NT2/D1 (cell line): ENCODE data around the gene RHCG.
A peak's percentile ranks its signal among the peaks of the same experiment; 100 is the strongest.

Experiments used
- DNase-seq: peaks from one replicate; pipeline ENCODE4 v3.0.0-alpha.2; 2011; ENCODE audit warnings: low read depth, low spot score
- H3K27me3 ChIP-seq: 2 replicates; pipeline ENCODE4 v1.6.0; 2011; ENCODE audit warnings: mild to moderate bottlenecking; ENCODE audit not compliant: insufficient read length, insufficient read depth
- H3K36me3 ChIP-seq: 2 replicates; pipeline ENCODE4 v1.6.1; 2011; ENCODE audit warnings: mild to moderate bottlenecking, low read length, mixed read lengths; ENCODE audit not compliant: insufficient read depth, insufficient read length
- H3K4me1 ChIP-seq: 2 replicates; pipeline ENCODE4 v1.5.1; 2011; ENCODE audit not compliant: insufficient read depth, insufficient read length
- H3K4me3 ChIP-seq: 2 replicates; pipeline ENCODE4 v1.5.1; 2011; ENCODE audit warnings: low read depth; ENCODE audit not compliant: insufficient read length
- H3K9ac ChIP-seq: 2 replicates; pipeline ENCODE4 v1.6.0; 2011; ENCODE audit warnings: low read depth; ENCODE audit not compliant: insufficient read length
- H3K9me3 ChIP-seq: 2 replicates; pipeline ENCODE4 v1.5.1; 2011; ENCODE audit warnings: mild to moderate bottlenecking, low read length; ENCODE audit not compliant: insufficient read depth
- SUZ12 ChIP-seq: IDR thresholded peaks from 2 replicates; pipeline ENCODE4 v1.6.1; 2011; ENCODE audit not compliant: insufficient read length, insufficient read depth; ENCODE audit errors: extremely low read depth
- YY1 ChIP-seq: IDR thresholded peaks from 2 replicates; pipeline ENCODE4 v1.6.1; 2011; ENCODE audit not compliant: insufficient read length, insufficient read depth
- ZNF274 ChIP-seq: IDR thresholded peaks from 2 replicates; pipeline ENCODE4 v1.6.1; 2011; ENCODE audit warnings: mild to moderate bottlenecking, low read depth, low read length

RHCG gene

GRCh38 chr15:89429986-89430385 is 66.4 kb downstream of the RHCG start:
- no peaks in the 10 kb centered on the region for H3K36me3 ChIP-seq
- TF ChIP-seq ZNF274 (no peak), SUZ12 (no peak), YY1 (no peak)
- no peak for DNase-seq
- no peak overlapping the region for H3K9ac ChIP-seq
- H3K4me1 ChIP-seq = no peaks in the 10 kb centered on the region
- H3K9me3 ChIP-seq = no peaks in the 10 kb centered on the region
- H3K4me3 ChIP-seq = peak overlapping the region; percentile 46
- peaks cover 75% of the 10 kb centered on the region for H3K27me3 ChIP-seq

DNA sequence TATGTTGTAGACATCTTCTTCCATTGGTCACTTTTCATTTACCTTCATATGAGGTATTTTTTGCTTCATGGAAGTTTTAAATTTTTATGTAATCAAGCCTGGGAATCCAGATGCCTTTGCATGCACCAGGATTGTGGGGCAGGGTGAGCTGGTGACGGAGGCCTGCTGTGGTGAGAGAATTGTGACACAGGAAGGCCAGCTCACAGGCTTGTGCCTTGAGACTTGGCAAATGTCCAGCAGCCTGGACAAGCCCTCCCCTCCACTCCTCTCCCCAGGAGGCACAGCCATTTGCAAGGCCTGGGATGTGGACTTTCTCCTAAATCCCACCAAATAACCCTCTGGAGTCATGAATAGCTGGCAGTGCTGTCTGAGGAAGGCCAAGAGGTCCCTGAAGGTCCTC is 67.4 kb downstream of the RHCG start:
- Histone ChIP-seq H3K9ac (no peak overlapping the region), H3K4me3 (no peak overlapping the region), H3K27me3 (peaks cover 67% of the 10 kb centered on the region), H3K36me3 (no peaks in the 10 kb centered on the region), H3K9me3 (no peaks in the 10 kb centered on the region), H3K4me1 (no peaks in the 10 kb centered on the region)
- DNase-seq = no peak
- TF ChIP-seq ZNF274 (no peak), YY1 (no peak), SUZ12 (no peak)

GRCh38 chr15:89428246-89428645 is 68.1 kb downstream of the RHCG start:
- H3K4me3 ChIP-seq = no peak overlapping the region
- TF ChIP-seq YY1 (no peak), SUZ12 (no peak), ZNF274 (no peak)
- H3K36me3 ChIP-seq = no peaks in the 10 kb centered on the region
- H3K9ac ChIP-seq = no peak overlapping the region
- peaks cover 69% of the 10 kb centered on the region for H3K27me3 ChIP-seq
- no peak for DNase-seq
- H3K9me3 ChIP-seq = no peaks in the 10 kb centered on the region
- no peaks in the 10 kb centered on the region for H3K4me1 ChIP-seq

DNA sequence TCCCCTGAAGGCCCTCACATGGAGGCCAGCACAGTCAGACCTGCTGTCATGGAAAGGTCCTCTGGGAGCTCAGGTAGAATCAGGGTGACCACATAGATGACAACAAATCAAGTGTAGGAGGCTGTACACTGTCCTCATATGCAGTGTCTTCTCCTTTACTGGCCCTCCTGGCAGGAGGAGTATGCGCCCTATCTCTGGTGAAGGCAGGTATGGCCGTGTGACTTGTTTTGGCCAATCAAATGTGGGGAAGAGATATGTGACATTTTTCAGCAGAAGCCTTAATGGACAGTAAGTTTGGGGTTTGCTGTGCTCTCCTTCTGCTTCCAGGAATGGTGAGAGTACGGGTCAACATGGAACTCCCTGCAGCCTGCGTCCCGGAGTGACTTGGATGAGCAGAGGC is 69.9 kb downstream of the RHCG start:
- peaks cover 72% of the 10 kb centered on the region for H3K27me3 ChIP-seq
- DNase-seq = no peak

DNA sequence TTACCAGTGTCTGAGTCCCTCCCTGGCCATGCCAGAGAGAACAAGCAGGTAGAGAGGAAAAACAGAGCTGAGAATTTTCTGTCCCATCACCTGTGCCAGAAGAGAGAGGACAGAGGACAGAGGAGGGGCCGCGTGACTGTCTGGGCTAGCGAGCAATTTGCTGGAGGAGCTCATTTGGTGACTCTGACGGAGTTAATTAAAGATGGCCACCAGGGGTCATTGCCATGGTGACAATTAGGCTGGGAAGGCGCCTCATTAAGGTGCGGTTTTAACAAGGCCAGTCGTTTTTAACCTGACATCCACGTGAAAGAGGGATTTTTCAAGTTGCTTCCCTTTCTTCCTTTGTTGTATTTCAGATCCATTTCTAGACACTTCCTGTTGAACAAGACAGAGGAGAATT is 72.4 kb downstream of the RHCG start:
- Histone ChIP-seq H3K4me3 (no peak overlapping the region), H3K4me1 (no peaks in the 10 kb centered on the region), H3K36me3 (no peaks in the 10 kb centered on the region), H3K9me3 (no peaks in the 10 kb centered on the region), H3K27me3 (peaks cover 74% of the 10 kb centered on the region), H3K9ac (no peak overlapping the region)
- TF ChIP-seq YY1 (no peak), ZNF274 (no peak), SUZ12 (no peak)
- DNase-seq = no peak

More for the DNA sequence above, 69.9 kb downstream of the RHCG start:
- no peak overlapping the region for H3K9ac ChIP-seq
- H3K36me3 ChIP-seq = no peaks in the 10 kb centered on the region
- no peak overlapping the region for H3K4me3 ChIP-seq
- H3K4me1 ChIP-seq = no peaks in the 10 kb centered on the region
- TF ChIP-seq ZNF274 (no peak), YY1 (no peak), SUZ12 (no peak)
- no peaks in the 10 kb centered on the region for H3K9me3 ChIP-seq
